ENCODE data around the gene GALNT16.

DNA sequence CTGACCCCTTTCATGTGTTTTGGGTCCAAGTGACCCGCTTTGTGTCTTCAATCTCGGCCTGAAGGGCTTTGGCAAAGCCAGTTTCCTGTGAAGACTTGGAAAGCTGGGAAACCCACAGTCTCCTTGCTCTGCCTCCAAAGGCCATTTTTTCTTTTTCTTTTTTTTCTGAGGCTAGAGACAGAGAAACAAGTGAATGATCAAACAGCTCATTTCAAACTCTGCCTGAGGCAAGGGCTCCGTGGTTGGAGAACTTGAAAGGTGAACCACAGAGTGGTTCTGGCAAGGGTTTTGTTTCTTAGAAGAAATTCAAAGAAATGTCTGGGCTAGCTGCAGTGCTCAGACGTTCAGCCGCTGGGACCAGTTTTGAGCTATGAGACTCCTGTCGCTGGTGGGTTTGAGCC lies 75.4 kb downstream of the GALNT16 start:
- TF ChIP-seq CTCF (optimal IDR thresholded peaks at IDR 0.05 in 1 of 3, IDR thresholded peaks at IDR 0.05 in 1 of 3, conservative IDR thresholded peaks at IDR 0.05 in 1 of 3; ENCODE audit: extremely low read depth in 1 of 3, insufficient read depth in 2 of 3, low read length in 3 of 3) (no peak), EZH2 (IDR thresholded peaks at IDR 0.05; ENCODE audit: low read length) (no peak)
